ENCODE data around the gene GRIN2C.

GRIN2C gene

GRCh38 chr17:74833501-74834377 is 25.9 kb downstream of the GRIN2C start:
- H3K4me3 ChIP-seq (ENCODE audit: low read depth, low read length), result no peak overlapping the region
- in situ Hi-C loops (cut with HindIII; ENCODE audit: low sequenced_read_pairs), result no loop called here
- DNase-seq (ENCODE audit: low read depth, low spot score), result peak; percentile 9
- no peak for TF ChIP-seq CTCF (IDR thresholded peaks at IDR 0.05; ENCODE audit: low read depth, low read length)

- in situ Hi-C loops (cut with HindIII; ENCODE audit: low sequenced_read_pairs), result no loop called here
- no peak for TF ChIP-seq CTCF (IDR thresholded peaks at IDR 0.05; ENCODE audit: low read depth, low read length)
- H3K4me3 ChIP-seq (ENCODE audit: low read depth, low read length), result no peak overlapping the region
- no peak for DNase-seq (ENCODE audit: low read depth, low spot score)
Observed at GRCh38 chr17:74832421-74832820, 27.3 kb downstream of the GRIN2C start.

- H3K4me3 ChIP-seq (ENCODE audit: low read depth, low read length), result no peak overlapping the region
- no peak for DNase-seq (ENCODE audit: low read depth, low spot score)
- no peak for TF ChIP-seq CTCF (IDR thresholded peaks at IDR 0.05; ENCODE audit: low read depth, low read length)
- in situ Hi-C loops (cut with HindIII; ENCODE audit: low sequenced_read_pairs), result no loop called here
Observed at GRCh38 chr17:74831444-74832146, 28.1 kb downstream of the GRIN2C start.

GRCh38 chr17:74830861-74831260 is 28.8 kb downstream of the GRIN2C start:
- DNase-seq (ENCODE audit: low read depth, low spot score), result no peak
- no peak for TF ChIP-seq CTCF (IDR thresholded peaks at IDR 0.05; ENCODE audit: low read depth, low read length)
- H3K4me3 ChIP-seq (ENCODE audit: low read depth, low read length), result no peak overlapping the region
- in situ Hi-C loops (cut with HindIII; ENCODE audit: low sequenced_read_pairs), result no loop called here

- no peak for DNase-seq (ENCODE audit: low read depth, low spot score)
- in situ Hi-C loops (cut with HindIII; ENCODE audit: low sequenced_read_pairs), result no loop called here
- no peak for TF ChIP-seq CTCF (IDR thresholded peaks at IDR 0.05; ENCODE audit: low read depth, low read length)
Observed at GRCh38 chr17:74827800-74828199, 31.9 kb downstream of the GRIN2C start.

GRCh38 chr17:74825952-74826719 is 33.5 kb downstream of the GRIN2C start:
- in situ Hi-C loops (cut with HindIII; ENCODE audit: low sequenced_read_pairs), result no loop called here
- no peak for DNase-seq (ENCODE audit: low read depth, low spot score)
- no peak for TF ChIP-seq CTCF (IDR thresholded peaks at IDR 0.05; ENCODE audit: low read depth, low read length)
- no peak overlapping the region for H3K4me3 ChIP-seq (ENCODE audit: low read depth, low read length)

More at GRCh38 chr17:74827800-74828199, 31.9 kb downstream of the GRIN2C start:
- H3K4me3 ChIP-seq (ENCODE audit: low read depth, low read length), result no peak overlapping the region

All from astrocyte of the spinal cord (primary cell).